ENCODE measurements around the gene SPTBN5. TPM values are rescaled to one million over a fixed set of nuclear protein-coding genes. Genes with fewer than 3 reads are reported as not detected.
A peak's percentile ranks its signal among the peaks of the same experiment; 100 is the strongest.

SPTBN5 gene
- total RNA-seq, 2 donors from 2014 or later, result 0.72 to 2.3 TPM

- DNase-seq, result no peak
- Histone ChIP-seq H3K27me3 (no peaks in the 10 kb centered on the region), H3K36me3 (no peaks in the 10 kb centered on the region), H3K4me1 (peaks cover 39% of the 10 kb centered on the region), H3K9me3 (no peaks in the 10 kb centered on the region), H3K4me3 (no peak overlapping the region), H3K27ac (peak overlapping the region; percentile 80), H3K9ac (ENCODE audit: low read depth in 2 of 2, low read length in 2 of 2) (no peak overlapping the region)
- intact Hi-C loops (cut with DNase I), result no loop called here
- TF ChIP-seq, protein P1, sequence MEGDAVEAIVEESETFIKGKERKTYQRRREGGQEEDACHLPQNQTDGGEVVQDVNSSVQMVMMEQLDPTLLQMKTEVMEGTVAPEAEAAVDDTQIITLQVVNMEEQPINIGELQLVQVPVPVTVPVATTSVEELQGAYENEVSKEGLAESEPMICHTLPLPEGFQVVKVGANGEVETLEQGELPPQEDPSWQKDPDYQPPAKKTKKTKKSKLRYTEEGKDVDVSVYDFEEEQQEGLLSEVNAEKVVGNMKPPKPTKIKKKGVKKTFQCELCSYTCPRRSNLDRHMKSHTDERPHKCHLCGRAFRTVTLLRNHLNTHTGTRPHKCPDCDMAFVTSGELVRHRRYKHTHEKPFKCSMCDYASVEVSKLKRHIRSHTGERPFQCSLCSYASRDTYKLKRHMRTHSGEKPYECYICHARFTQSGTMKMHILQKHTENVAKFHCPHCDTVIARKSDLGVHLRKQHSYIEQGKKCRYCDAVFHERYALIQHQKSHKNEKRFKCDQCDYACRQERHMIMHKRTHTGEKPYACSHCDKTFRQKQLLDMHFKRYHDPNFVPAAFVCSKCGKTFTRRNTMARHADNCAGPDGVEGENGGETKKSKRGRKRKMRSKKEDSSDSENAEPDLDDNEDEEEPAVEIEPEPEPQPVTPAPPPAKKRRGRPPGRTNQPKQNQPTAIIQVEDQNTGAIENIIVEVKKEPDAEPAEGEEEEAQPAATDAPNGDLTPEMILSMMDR (IDR thresholded peaks at IDR 0.05), result no peak
Measured at GRCh38 chr15:41925086-41925608, 31.3 kb upstream of the SPTBN5 start.

GRCh38 chr15:41923401-41923997 lies 29.6 kb upstream of the SPTBN5 start:
- TF ChIP-seq, protein P1 (IDR thresholded peaks at IDR 0.05), result no peak
- H3K36me3 ChIP-seq, result no peaks in the 10 kb centered on the region
- H3K9me3 ChIP-seq, result no peaks in the 10 kb centered on the region
- DNase-seq, result no peak
- intact Hi-C loops (cut with DNase I), result no loop called here
- H3K27ac ChIP-seq, result no peak overlapping the region
- peaks cover 25% of the 10 kb centered on the region for H3K4me1 ChIP-seq
- no peak overlapping the region for H3K9ac ChIP-seq (ENCODE audit: low read depth in 2 of 2, low read length in 2 of 2)
- no peak overlapping the region for H3K4me3 ChIP-seq
- no peaks in the 10 kb centered on the region for H3K27me3 ChIP-seq

DNA sequence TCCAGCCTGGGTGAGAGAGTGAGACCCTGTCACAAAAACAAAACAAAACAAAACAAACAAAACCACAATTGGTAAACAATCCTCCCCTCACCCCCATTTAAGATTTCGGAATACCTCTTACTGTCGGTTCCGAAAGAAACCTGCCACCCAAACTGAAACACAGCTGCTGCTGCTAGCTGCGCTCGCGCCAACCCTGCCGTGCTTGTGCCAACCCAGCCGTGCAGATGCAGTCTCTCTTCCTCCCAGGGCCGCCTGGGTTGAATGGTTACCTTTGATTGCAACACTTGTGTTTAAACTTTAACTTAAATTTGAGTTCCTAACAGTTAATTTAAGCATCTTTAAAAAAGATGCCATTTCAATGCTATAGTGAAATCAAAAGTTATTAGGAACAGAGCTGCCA lies 28.5 kb upstream of the SPTBN5 start:
- Histone ChIP-seq H3K36me3 (no peaks in the 10 kb centered on the region), H3K4me1 (peaks cover 16% of the 10 kb centered on the region), H3K27ac (no peak overlapping the region), H3K27me3 (no peaks in the 10 kb centered on the region), H3K9me3 (no peaks in the 10 kb centered on the region), H3K9ac (ENCODE audit: low read depth in 2 of 2, low read length in 2 of 2) (no peak overlapping the region), H3K4me3 (no peak overlapping the region)
- DNase-seq, result peak; percentile 58
- TF ChIP-seq, protein P1 (IDR thresholded peaks at IDR 0.05), result no peak
- intact Hi-C loops (cut with DNase I), result no loop called here

GRCh38 chr15:41921639-41922038 lies 27.8 kb upstream of the SPTBN5 start:
- no peaks in the 10 kb centered on the region for H3K27me3 ChIP-seq
- H3K27ac ChIP-seq, result no peak overlapping the region
- no peak for DNase-seq
- H3K36me3 ChIP-seq, result no peaks in the 10 kb centered on the region
- H3K9me3 ChIP-seq, result no peaks in the 10 kb centered on the region
- H3K9ac ChIP-seq (ENCODE audit: low read depth in 2 of 2, low read length in 2 of 2), result no peak overlapping the region
- TF ChIP-seq, protein P1 (IDR thresholded peaks at IDR 0.05), result no peak
- H3K4me1 ChIP-seq, result peaks cover 9% of the 10 kb centered on the region
- no peak overlapping the region for H3K4me3 ChIP-seq
- intact Hi-C loops (cut with DNase I), result no loop called here

GRCh38 chr15:41921167-41921566 lies 27.3 kb upstream of the SPTBN5 start:
- Histone ChIP-seq H3K4me1 (peaks cover 7% of the 10 kb centered on the region), H3K9ac (ENCODE audit: low read depth in 2 of 2, low read length in 2 of 2) (no peak overlapping the region), H3K36me3 (no peaks in the 10 kb centered on the region), H3K27me3 (no peaks in the 10 kb centered on the region), H3K9me3 (no peaks in the 10 kb centered on the region), H3K27ac (no peak overlapping the region), H3K4me3 (no peak overlapping the region)
- no peak for DNase-seq
- intact Hi-C loops (cut with DNase I), result no loop called here
- TF ChIP-seq, protein P1 (IDR thresholded peaks at IDR 0.05), result no peak
